Fibroblast of mammary gland (primary cell): Measurements from ENCODE around the gene SLC44A5.

Experiments used
- DNase-seq: peaks from one replicate; pipeline ENCODE4 v3.0.0-alpha.2; 2010; ENCODE audit warnings: low read depth
- H3K4me3 ChIP-seq: 2 replicates; pipeline ENCODE4 v1.5.1; 2011; ENCODE audit warnings: low read depth, mild to moderate bottlenecking, low read length, moderate library complexity; ENCODE audit not compliant: control insufficient read depth
- TF ChIP-seq, protein P1 (sequence below): conservative IDR thresholded peaks from 2 replicates; pipeline ENCODE4 v1.5.1; 2011; ENCODE audit warnings: low read depth, low read length, inconsistent platforms; ENCODE audit not compliant: control insufficient read depth, insufficient read depth

SLC44A5 gene

GRCh38 chr1:75471252-75471651 is 139.7 kb downstream of the SLC44A5 start:
- no peak for DNase-seq
- TF ChIP-seq, protein P1, sequence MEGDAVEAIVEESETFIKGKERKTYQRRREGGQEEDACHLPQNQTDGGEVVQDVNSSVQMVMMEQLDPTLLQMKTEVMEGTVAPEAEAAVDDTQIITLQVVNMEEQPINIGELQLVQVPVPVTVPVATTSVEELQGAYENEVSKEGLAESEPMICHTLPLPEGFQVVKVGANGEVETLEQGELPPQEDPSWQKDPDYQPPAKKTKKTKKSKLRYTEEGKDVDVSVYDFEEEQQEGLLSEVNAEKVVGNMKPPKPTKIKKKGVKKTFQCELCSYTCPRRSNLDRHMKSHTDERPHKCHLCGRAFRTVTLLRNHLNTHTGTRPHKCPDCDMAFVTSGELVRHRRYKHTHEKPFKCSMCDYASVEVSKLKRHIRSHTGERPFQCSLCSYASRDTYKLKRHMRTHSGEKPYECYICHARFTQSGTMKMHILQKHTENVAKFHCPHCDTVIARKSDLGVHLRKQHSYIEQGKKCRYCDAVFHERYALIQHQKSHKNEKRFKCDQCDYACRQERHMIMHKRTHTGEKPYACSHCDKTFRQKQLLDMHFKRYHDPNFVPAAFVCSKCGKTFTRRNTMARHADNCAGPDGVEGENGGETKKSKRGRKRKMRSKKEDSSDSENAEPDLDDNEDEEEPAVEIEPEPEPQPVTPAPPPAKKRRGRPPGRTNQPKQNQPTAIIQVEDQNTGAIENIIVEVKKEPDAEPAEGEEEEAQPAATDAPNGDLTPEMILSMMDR: no peak
- H3K4me3 ChIP-seq: no peak overlapping the region

DNA sequence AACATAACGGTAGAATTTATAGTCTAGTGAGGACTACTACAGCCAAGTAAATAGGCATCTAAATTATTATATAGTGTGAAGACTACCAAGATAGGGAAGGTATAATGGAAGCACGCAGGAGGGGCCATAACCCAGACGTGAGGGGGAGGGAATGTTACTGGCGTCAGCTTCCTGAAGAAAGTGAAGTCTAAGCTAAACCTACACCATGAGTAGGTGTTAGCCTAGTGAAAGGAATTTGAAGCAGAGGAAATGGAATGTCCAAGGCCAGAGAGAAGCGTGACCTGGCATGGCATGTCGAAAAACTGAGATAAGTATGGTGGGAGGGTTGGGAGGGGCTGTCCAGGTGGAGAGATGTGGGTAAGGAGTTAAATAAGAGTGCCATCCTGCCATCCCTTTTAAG is 140.5 kb downstream of the SLC44A5 start:
- TF ChIP-seq, protein P1: no peak
- H3K4me3 ChIP-seq: no peak overlapping the region
- no peak for DNase-seq

- H3K4me3 ChIP-seq: no peak overlapping the region
- TF ChIP-seq, protein P1: no peak
- no peak for DNase-seq
Observed at GRCh38 chr1:75469586-75470173, 141.2 kb downstream of the SLC44A5 start.

DNA sequence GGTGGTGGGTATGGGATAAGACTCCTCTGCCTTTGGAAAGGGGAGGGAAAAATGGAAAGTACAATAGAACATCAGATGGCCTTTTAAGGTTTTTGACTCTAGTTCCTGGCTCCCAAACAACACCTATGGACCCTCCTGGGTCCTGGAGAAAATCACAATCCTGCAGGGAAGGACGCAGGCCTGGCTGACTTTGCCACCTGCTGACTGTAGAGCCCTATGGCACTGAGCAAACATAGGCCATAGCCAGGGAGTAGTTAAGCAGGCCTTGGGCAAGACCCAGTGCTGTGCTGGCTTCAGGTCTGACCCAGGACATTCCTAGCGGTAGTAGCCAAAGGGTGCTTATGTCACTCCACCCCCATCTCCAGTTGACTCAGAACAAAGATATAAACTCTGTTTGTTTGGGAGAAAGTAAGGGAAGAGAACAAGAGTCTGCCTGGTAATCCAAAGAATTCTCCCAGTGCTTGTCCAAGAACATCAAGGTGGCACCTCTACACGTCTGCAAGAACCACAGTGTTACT is 149.0 kb downstream of the SLC44A5 start:
- no peak for DNase-seq
- TF ChIP-seq, protein P1: no peak
- no peak overlapping the region for H3K4me3 ChIP-seq

DNA sequence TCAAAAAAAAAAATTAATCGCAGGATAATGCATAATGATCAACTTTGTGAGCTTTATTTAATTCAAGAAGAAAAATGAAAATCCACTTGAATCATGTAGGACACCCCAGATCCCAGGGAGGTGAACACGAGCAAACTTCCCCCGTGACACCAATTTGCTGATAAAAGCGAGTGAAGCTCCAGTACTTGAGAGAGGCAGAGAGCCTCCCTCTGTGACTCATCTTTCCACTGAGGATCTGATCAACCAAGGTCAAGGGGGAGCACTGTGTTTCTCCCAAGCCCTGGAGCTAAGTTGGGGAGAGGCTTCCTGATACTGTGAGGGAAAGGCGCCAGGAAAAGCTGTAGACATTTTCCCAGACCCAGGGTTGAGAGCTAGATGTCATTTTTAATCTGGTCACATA is 160.9 kb downstream of the SLC44A5 start:
- no peak overlapping the region for H3K4me3 ChIP-seq
- TF ChIP-seq, protein P1: no peak
- no peak for DNase-seq

GRCh38 chr1:75444220-75444619 is 166.7 kb downstream of the SLC44A5 start:
- no peak for DNase-seq
- TF ChIP-seq, protein P1: no peak
- H3K4me3 ChIP-seq: no peak overlapping the region
